H1 (cell line): Measurements from ENCODE around the gene OGDH. TPM values are rescaled to one million over a fixed set of nuclear protein-coding genes. Genes with fewer than 3 reads are reported as not detected.

Source experiments
- CHD7 ChIP-seq: fragments of 300-600 bp; sonication (generic); IDR thresholded peaks from 2 replicates; pipeline ENCODE4 v1.7.1; 2012; ENCODE audit warnings: low read length, moderate library complexity, mild to moderate bottlenecking, inconsistent platforms; ENCODE audit not compliant: insufficient replicate concordance
- SUZ12 ChIP-seq: fragments of 200-600 bp; sonication (generic); IDR thresholded peaks from 2 replicates; pipeline ENCODE4 v1.6.1; 2012; ENCODE audit warnings: mild to moderate bottlenecking, inconsistent platforms, low read length, moderate library complexity, mixed read lengths
- polyA plus RNA-seq, 7 experiments: library from polyadenylated mRNA; depleted of rRNA in 3 of 7; stranded (reverse) in 5 of 7; unstranded in 2 of 7; fragments of >200 nt in 5 of 7; fragments of 200-250 nt in 2 of 7; gene quantifications; 1 replicate in 5 of 7; 2 replicates in 1 of 7; 4 replicates in 1 of 7; pipeline versions ENCODE4 v1.2.1 to v1.2.3, GENCODE V29; 2011 to 2013; ENCODE audit warnings: missing spikeins in 2 of 7, mixed read lengths in 2 of 7
- total RNA-seq: library from RNA; stranded (reverse); fragmentation: NEBNext Ultra II Directional; extraction: Animal tissue kit (Norgen Biotek cat#: 25700); gene quantifications from 2 replicates; pipeline ENCODE4 v1.2.1, GENCODE V29; 2021

Gene OGDH
- total and polyA plus RNA-seq, 2 of the 8 experiments (the other 6 are each of a cell fraction or from before 2014, with no cell fraction given), result 71.6 to 91.6 TPM

DNA sequence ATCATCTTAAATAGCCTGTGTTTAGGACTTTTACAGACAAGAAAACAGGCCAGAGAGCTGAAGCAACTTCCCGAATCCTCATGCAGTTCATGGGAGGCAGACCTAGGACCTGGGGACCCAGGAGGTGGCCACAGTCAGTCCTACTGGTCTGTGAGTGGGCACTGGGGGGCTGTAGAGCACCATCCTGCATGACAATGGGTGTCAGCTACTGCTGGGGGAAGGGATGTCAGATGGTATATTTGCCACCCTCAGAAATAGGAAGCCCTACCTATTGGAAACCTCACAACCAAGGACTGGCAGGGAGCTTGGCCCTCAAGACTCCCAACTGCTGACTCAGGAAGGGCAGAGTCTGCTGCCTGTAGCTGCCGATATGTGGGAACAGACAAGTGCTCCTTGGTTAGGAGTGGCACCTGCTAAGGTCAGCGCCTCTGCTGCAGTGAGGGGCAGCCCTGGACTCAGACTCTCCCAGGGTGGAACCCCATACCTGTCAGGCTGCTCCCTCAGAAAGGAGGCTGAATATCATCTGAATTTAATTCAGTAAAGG, 29.7 kb downstream of the OGDH start (continued):
- no peak for TF ChIP-seq CHD7
- no peak for TF ChIP-seq SUZ12
